Natural killer cell (primary cell): ENCODE data around the gene FAM110A. TPM values are rescaled to one million over a fixed set of nuclear protein-coding genes. Genes with fewer than 3 reads are reported as not detected.

Source experiments
- ATAC-seq, 3 donors: fragments of 150-1000 bp in 2 of 3; fragments of 200-7000 bp in 1 of 3; cut with Tn5 transposase; 1 replicate in 1 of 3; 2 replicates in 2 of 3; pipeline ENCODE4 v1.10.0; 2021; ENCODE audit warnings: mild to moderate bottlenecking in 2 of 3, moderate library complexity in 2 of 3
- DNase-seq, 2 donors: peaks; one replicate each; pipeline versions ENCODE4 v3.0.0 to v3.0.0-alpha.2; 2013 to 2021; ENCODE audit warnings: mixed read lengths in 1 of 2
- H3K27ac ChIP-seq: one replicate; pipeline ENCODE4 v1.5.1; 2013; ENCODE audit warnings: mild to moderate bottlenecking, low read length
- H3K27me3 ChIP-seq: one replicate; pipeline ENCODE4 v1.6.1; 2013; ENCODE audit warnings: low read length; ENCODE audit not compliant: control insufficient read depth, insufficient read depth
- H3K36me3 ChIP-seq: one replicate; pipeline ENCODE4 v1.6.1; 2013; ENCODE audit warnings: low read length; ENCODE audit not compliant: control insufficient read depth, insufficient read depth
- H3K4me1 ChIP-seq: one replicate; pipeline ENCODE4 v1.6.1; 2013; ENCODE audit warnings: low read length; ENCODE audit not compliant: control insufficient read depth, insufficient read depth
- H3K4me3 ChIP-seq: one replicate; pipeline ENCODE4 v1.5.1; 2013; ENCODE audit warnings: low read length
- H3K9me3 ChIP-seq: one replicate; pipeline ENCODE4 v1.6.1; 2013; ENCODE audit warnings: low read length; ENCODE audit not compliant: control insufficient read depth, insufficient read depth
- H3K27ac Mint-ChIP-seq, 2 donors: one replicate each; pipeline ENCODE4 v1.8.0; 2022; ENCODE audit warnings: mild to moderate bottlenecking in 2 of 2, mixed read lengths in 2 of 2, moderate library complexity in 1 of 2
- H3K27me3 Mint-ChIP-seq, 2 donors: one replicate each; pipeline ENCODE4 v1.8.0; 2022; ENCODE audit warnings: low read depth in 2 of 2, mixed read lengths in 2 of 2
- H3K36me3 Mint-ChIP-seq: one replicate; pipeline ENCODE4 v1.8.0; 2022; ENCODE audit warnings: mixed read lengths
- H3K4me1 Mint-ChIP-seq, 2 donors: one replicate each; pipeline ENCODE4 v1.8.0; 2022; ENCODE audit warnings: mixed read lengths in 2 of 2
- H3K4me3 Mint-ChIP-seq: one replicate; pipeline ENCODE4 v1.8.0; 2022; ENCODE audit warnings: mild to moderate bottlenecking, moderate library complexity, mixed read lengths
- H3K9me3 Mint-ChIP-seq, 2 donors: one replicate each; pipeline ENCODE4 v1.8.0; 2022; ENCODE audit warnings: mixed read lengths in 2 of 2
- WGBS: methylation state at CpG from one replicate; pipeline ENCODE4 v1.1.7; 2013; ENCODE audit warnings: missing lambda C conversion rate; ENCODE audit not compliant: insufficient coverage; 5-methylcytosine and 5-hydroxymethylcytosine counted together
- intact Hi-C: fragments of 100-400 bp; cut with micrococcal nuclease; formaldehyde crosslinking; loops from one replicate; pipeline ENCODE4 v1.14.2; 2022
- total RNA-seq, 4 donors: library from RNA; stranded (reverse); fragments of 120-200 nt in 1 of 4; gene quantifications; one replicate each; pipeline versions ENCODE4 v1.2.3 to v1.2.4, GENCODE V29; 2013 to 2022
- TF ChIP-seq, protein P1 (sequence below): fragments of 200-600 bp; IDR thresholded peaks from one replicate; pipeline ENCODE4 v1.8.0; 2022; ENCODE audit warnings: antibody characterized with exemption

Gene FAM110A
- total RNA-seq, 3 donors from 2014 or later (not counting 1 experiment from before 2014, with no cell fraction given), result 25.1 to 91.0 (median 31.8) TPM

DNA sequence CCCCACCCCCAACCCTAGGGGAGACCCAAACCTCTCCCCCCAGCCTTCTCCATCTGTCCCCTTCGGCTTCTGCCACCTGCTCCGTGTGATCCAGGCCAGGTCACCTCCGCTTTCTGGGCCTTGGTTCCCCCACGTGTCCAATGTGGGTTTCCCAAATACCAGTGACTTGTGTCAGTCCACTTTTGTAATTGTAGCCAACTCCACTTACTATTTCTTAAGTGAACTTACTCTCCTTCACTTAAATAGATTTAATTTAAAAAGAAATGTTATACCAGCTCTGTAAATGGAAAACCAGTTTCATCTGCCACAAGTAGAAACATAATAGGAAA lies 10.0 kb upstream of the FAM110A start:
- no peaks in the 10 kb centered on the region for H3K9me3 ChIP-seq
- no peaks in the 10 kb centered on the region for H3K9me3 Mint-ChIP-seq
- ATAC-seq (no peak), DNase-seq (no peak)
- WGBS, result 90% methylated on average over 4 of the region's 4 CpGs
- no peak overlapping the region for H3K4me3 ChIP-seq
- H3K36me3 Mint-ChIP-seq, result no peaks in the 10 kb centered on the region
- no peak overlapping the region for H3K27ac Mint-ChIP-seq
- no peaks in the 10 kb centered on the region for H3K4me1 Mint-ChIP-seq
- peaks cover 4% of the 10 kb centered on the region for H3K4me1 ChIP-seq
- H3K4me3 Mint-ChIP-seq, result no peak overlapping the region
- intact Hi-C loops, result no loop called here
- H3K27ac ChIP-seq, result no peak overlapping the region
- H3K27me3 ChIP-seq, result no peaks in the 10 kb centered on the region
- H3K36me3 ChIP-seq, result no peaks in the 10 kb centered on the region
- TF ChIP-seq, protein P1, sequence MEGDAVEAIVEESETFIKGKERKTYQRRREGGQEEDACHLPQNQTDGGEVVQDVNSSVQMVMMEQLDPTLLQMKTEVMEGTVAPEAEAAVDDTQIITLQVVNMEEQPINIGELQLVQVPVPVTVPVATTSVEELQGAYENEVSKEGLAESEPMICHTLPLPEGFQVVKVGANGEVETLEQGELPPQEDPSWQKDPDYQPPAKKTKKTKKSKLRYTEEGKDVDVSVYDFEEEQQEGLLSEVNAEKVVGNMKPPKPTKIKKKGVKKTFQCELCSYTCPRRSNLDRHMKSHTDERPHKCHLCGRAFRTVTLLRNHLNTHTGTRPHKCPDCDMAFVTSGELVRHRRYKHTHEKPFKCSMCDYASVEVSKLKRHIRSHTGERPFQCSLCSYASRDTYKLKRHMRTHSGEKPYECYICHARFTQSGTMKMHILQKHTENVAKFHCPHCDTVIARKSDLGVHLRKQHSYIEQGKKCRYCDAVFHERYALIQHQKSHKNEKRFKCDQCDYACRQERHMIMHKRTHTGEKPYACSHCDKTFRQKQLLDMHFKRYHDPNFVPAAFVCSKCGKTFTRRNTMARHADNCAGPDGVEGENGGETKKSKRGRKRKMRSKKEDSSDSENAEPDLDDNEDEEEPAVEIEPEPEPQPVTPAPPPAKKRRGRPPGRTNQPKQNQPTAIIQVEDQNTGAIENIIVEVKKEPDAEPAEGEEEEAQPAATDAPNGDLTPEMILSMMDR, result no peak
- H3K27me3 Mint-ChIP-seq, result no peaks in the 10 kb centered on the region

DNA sequence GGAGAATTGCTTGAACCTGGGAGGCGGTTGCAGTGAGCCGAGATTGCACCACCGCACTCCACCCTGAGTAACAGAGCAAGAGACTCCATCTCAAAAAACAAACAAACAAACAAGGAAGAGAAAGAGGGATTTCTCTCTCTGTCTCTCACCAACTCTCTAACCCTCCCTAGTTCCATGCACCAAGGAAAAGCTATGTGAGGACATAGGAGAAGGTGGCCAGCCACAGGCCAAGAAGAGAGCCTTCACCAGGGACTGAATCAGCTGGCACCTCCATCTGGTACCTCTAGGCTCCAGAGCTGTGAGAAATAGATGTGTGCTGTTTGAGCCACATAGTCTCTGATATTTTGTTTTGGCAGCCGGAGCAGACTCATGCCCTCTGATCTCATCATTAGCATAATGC lies 9.0 kb upstream of the FAM110A start:
- H3K36me3 Mint-ChIP-seq, result no peaks in the 10 kb centered on the region
- no peaks in the 10 kb centered on the region for H3K9me3 Mint-ChIP-seq
- H3K27me3 Mint-ChIP-seq, result no peaks in the 10 kb centered on the region
- no peak overlapping the region for H3K4me3 Mint-ChIP-seq
- no peaks in the 10 kb centered on the region for H3K27me3 ChIP-seq
- ATAC-seq (no peak), DNase-seq (no peak)
- intact Hi-C loops, result no loop called here
- no peaks in the 10 kb centered on the region for H3K9me3 ChIP-seq
- H3K27ac Mint-ChIP-seq, result no peak overlapping the region
- H3K4me1 ChIP-seq, result peaks cover 3% of the 10 kb centered on the region
- TF ChIP-seq, protein P1, result no peak
- no peaks in the 10 kb centered on the region for H3K36me3 ChIP-seq
- H3K27ac ChIP-seq, result no peak overlapping the region
- 98% methylated on average over 4 of the region's 4 CpGs for WGBS
- H3K4me1 Mint-ChIP-seq, result no peaks in the 10 kb centered on the region
- H3K4me3 ChIP-seq, result no peak overlapping the region

DNA sequence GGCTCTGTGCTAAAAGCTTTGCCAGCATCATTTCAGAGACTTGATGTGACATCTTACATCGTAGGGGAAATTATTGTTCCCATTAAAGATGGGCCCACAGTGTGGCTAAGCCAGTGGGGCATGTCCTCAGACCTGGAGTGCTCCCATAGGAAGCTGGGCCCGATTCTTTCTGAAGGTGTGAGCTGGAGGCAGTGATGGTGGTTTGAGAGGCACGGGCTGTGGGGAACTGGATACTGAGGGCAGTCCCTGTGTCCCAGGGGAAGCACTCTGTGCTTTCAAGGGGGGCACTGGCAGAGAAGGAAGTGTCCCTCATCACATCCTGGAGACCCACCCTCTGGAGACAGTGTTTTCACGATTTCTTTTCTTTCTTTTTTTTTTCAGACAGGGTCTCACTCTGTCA lies 8.6 kb upstream of the FAM110A start:
- Mint-ChIP-seq H3K27ac (no peak overlapping the region), H3K4me3 (no peak overlapping the region), H3K4me1 (no peaks in the 10 kb centered on the region), H3K27me3 (no peaks in the 10 kb centered on the region), H3K9me3 (no peaks in the 10 kb centered on the region), H3K36me3 (no peaks in the 10 kb centered on the region)
- Histone ChIP-seq H3K36me3 (no peaks in the 10 kb centered on the region), H3K27ac (no peak overlapping the region), H3K4me3 (no peak overlapping the region), H3K9me3 (no peaks in the 10 kb centered on the region), H3K4me1 (peaks cover 3% of the 10 kb centered on the region), H3K27me3 (no peaks in the 10 kb centered on the region)
- 72% methylated on average over 4 of the region's 4 CpGs for WGBS
- ATAC-seq, result no peak
- TF ChIP-seq, protein P1, result no peak
- intact Hi-C loops, result no loop called here
- DNase-seq, result no peak

DNA sequence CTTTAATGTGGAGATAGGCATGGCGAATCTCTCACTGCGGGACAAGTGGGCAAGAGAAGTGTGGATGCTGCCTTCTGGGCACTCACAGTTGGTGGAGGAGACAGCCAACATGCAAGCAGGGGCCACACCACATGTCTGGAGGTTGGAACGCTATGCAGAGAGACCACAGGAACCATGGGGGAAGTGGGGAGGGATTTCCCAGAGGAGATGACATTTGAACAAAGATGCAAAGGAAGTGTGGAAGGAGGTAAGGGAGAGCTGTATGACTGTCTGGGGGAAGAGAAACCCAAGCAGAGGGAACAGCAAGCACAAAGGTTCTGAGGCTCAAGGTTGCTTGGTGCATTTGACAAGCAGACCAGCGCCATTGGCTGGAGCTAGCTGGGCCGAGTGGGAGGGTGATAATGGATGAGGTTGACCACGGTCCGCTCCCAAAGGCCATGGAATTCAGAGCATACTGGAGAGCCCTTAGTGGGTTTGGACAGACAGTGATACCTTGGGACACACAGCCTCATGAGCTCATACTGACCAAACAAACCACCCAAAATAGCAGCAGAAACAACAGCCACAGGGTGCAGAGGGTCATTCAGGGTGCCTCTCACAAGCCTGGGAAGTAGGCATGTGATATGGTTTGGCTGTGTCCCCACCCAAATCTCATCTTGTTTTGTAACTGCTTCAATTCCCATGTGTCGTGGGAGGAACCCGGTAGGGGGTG lies 7.6 kb upstream of the FAM110A start:
- intact Hi-C loops, result no loop called here
- whole genome bisulfite sequencing, result 84% methylated on average over 9 of the region's 9 CpGs
- no peak overlapping the region for H3K27ac ChIP-seq
- Mint-ChIP-seq H3K27me3 (no peaks in the 10 kb centered on the region), H3K27ac (no peak overlapping the region), H3K4me1 (no peaks in the 10 kb centered on the region), H3K4me3 (no peak overlapping the region), H3K9me3 (no peaks in the 10 kb centered on the region), H3K36me3 (no peaks in the 10 kb centered on the region)
- ATAC-seq (no peak), DNase-seq (no peak)
- no peak overlapping the region for H3K4me3 ChIP-seq
- H3K36me3 ChIP-seq, result no peaks in the 10 kb centered on the region
- H3K27me3 ChIP-seq, result no peaks in the 10 kb centered on the region
- peaks cover 3% of the 10 kb centered on the region for H3K4me1 ChIP-seq
- TF ChIP-seq, protein P1, result no peak
- H3K9me3 ChIP-seq, result no peaks in the 10 kb centered on the region
